Measurements from ENCODE around the gene CCDC192.

CCDC192 gene

GRCh38 chr5:127684726-127685467 is 18.3 kb upstream of the CCDC192 start:
- no peak overlapping the region for H3K4me3 ChIP-seq (ENCODE audit: control insufficient read depth, low read depth, low read length)
- no peak for DNase-seq (ENCODE audit: low read depth)
- no peak for TF ChIP-seq CTCF (IDR thresholded peaks at IDR 0.05; ENCODE audit: control insufficient read depth, insufficient read depth, low read depth, low read length, missing control alignments)

- TF ChIP-seq CTCF (IDR thresholded peaks at IDR 0.05; ENCODE audit: control insufficient read depth, insufficient read depth, low read depth, low read length, missing control alignments), result no peak
- no peak overlapping the region for H3K4me3 ChIP-seq (ENCODE audit: control insufficient read depth, low read depth, low read length)
- no peak for DNase-seq (ENCODE audit: low read depth)
Measured at GRCh38 chr5:127685662-127686061, 17.5 kb upstream of the CCDC192 start.

GRCh38 chr5:127686424-127686823 is 16.8 kb upstream of the CCDC192 start:
- TF ChIP-seq CTCF (IDR thresholded peaks at IDR 0.05; ENCODE audit: control insufficient read depth, insufficient read depth, low read depth, low read length, missing control alignments), result no peak
- H3K4me3 ChIP-seq (ENCODE audit: control insufficient read depth, low read depth, low read length), result no peak overlapping the region
- no peak for DNase-seq (ENCODE audit: low read depth)

GRCh38 chr5:127694518-127695171 is 8.5 kb upstream of the CCDC192 start:
- no peak overlapping the region for H3K4me3 ChIP-seq (ENCODE audit: control insufficient read depth, low read depth, low read length)
- DNase-seq (ENCODE audit: low read depth), result no peak
- TF ChIP-seq CTCF (IDR thresholded peaks at IDR 0.05; ENCODE audit: control insufficient read depth, insufficient read depth, low read depth, low read length, missing control alignments), result no peak

- no peak for TF ChIP-seq CTCF (IDR thresholded peaks at IDR 0.05; ENCODE audit: control insufficient read depth, insufficient read depth, low read depth, low read length, missing control alignments)
- no peak for DNase-seq (ENCODE audit: low read depth)
Measured at GRCh38 chr5:127695346-127695745, 7.8 kb upstream of the CCDC192 start.

GRCh38 chr5:127696683-127697082 is 6.5 kb upstream of the CCDC192 start:
- H3K4me3 ChIP-seq (ENCODE audit: control insufficient read depth, low read depth, low read length), result no peak overlapping the region
- DNase-seq (ENCODE audit: low read depth), result peak; percentile 56
- no peak for TF ChIP-seq CTCF (IDR thresholded peaks at IDR 0.05; ENCODE audit: control insufficient read depth, insufficient read depth, low read depth, low read length, missing control alignments)

More at GRCh38 chr5:127695346-127695745, 7.8 kb upstream of the CCDC192 start:
- no peak overlapping the region for H3K4me3 ChIP-seq (ENCODE audit: control insufficient read depth, low read depth, low read length)
